Measurements from ENCODE around the gene VWC2L.

VWC2L gene

DNA sequence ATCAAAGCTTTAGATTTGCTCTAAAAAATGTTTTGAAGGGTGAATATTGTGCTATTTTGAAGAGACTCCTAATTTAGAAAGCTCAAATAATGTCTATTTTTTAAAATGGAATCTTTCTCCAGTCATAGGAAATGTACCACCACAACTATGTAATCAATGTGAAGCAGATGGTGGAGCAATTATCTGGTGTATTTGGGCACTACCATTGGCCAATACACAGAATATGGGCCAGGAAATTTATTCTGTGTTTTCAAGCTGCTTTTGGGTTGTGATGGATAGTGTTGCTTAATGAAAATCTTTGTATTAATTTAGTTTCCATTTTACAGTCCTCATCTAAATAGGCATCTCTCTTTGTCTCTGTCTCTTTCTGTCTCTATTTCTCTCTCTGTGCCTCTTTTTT lies 17.1 kb upstream of the VWC2L start:
- Histone ChIP-seq H3K4me1 (ENCODE audit: insufficient read depth, low read length) (no peaks in the 10 kb centered on the region), H3K27ac (ENCODE audit: low read length) (no peak overlapping the region), H3K9me3 (ENCODE audit: insufficient read depth, low read depth, low read length) (no peaks in the 10 kb centered on the region), H3K27me3 (ENCODE audit: insufficient read depth, low read length) (no peaks in the 10 kb centered on the region), H3K9ac (ENCODE audit: low read depth, low read length) (no peak overlapping the region), H3K36me3 (ENCODE audit: insufficient read depth, low read depth, low read length) (no peaks in the 10 kb centered on the region), H3K4me3 (ENCODE audit: low read length) (no peak overlapping the region)

DNA sequence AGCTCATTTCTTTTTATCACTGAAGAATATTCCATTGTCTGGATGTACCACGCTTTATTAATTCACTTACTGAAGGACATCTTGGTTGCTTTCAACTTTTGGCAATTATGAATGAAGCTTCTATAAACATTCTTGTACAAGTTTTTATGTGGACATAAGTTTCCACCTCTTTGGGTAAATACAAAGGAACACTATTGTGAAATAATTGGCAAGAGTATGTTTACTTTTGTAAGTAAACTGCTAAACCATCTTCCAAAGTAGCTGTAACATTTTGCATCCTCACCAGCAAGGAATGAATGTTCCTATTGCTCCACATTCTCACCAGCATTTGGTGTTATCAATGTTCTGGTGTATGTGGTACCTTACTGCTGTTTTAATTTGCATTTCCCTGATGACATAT lies 15.8 kb upstream of the VWC2L start:
- H3K36me3 ChIP-seq (ENCODE audit: insufficient read depth, low read depth, low read length) = no peaks in the 10 kb centered on the region
- no peaks in the 10 kb centered on the region for H3K27me3 ChIP-seq (ENCODE audit: insufficient read depth, low read length)
- H3K9ac ChIP-seq (ENCODE audit: low read depth, low read length) = no peak overlapping the region
- H3K4me3 ChIP-seq (ENCODE audit: low read length) = no peak overlapping the region
- H3K27ac ChIP-seq (ENCODE audit: low read length) = no peak overlapping the region
- no peaks in the 10 kb centered on the region for H3K9me3 ChIP-seq (ENCODE audit: insufficient read depth, low read depth, low read length)
- no peaks in the 10 kb centered on the region for H3K4me1 ChIP-seq (ENCODE audit: insufficient read depth, low read length)

DNA sequence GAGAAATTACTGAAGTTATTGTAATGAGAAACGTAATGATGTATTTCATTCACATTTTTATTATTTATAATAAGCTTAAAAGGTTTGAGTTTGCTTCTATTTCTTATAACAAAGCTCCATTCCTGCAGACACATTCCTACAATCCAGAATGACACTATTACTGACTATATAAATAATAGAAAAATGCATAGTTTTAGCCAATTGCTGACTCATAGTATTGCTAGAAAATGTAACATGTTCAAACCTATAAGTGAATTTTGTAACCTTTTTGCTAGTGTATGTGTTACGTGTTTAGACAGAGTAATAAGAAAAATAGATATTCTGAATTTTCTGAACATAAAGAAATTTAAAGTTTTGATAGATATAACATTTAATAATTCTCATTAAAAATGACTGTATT lies 9.3 kb upstream of the VWC2L start:
- H3K36me3 ChIP-seq (ENCODE audit: insufficient read depth, low read depth, low read length) = no peaks in the 10 kb centered on the region
- H3K27me3 ChIP-seq (ENCODE audit: insufficient read depth, low read length) = no peaks in the 10 kb centered on the region

DNA sequence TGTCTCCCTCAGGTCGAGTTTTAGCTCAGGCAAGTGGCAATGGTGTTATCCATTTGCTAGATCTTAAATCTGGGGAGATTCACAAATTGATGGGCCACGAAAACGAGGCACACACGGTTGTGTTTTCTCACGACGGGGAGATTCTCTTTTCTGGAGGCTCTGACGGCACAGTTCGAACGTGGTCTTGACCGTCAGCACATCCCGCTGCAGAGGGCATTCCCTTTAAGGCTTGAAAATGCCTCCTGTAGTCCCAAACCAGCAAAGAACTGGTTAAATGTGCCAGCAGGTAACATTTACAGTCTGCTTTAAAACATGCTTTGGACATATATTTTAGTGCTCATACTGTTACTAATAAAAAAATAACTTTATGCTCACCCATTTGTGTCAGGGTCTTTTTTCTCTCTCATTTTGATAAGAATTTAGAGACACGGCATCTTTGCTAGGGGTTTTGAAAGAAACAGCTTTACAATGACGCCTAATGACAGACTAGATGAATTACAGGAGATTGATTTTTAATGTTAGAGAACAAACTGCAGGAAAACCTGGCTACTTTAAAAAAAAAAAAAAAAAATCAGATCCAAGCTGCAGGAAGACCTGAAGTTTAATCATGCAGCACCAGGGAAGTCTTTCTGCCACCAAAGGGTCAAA lies 602 bp upstream of the VWC2L start:
- Histone ChIP-seq H3K27ac (ENCODE audit: low read length) (no peak overlapping the region), H3K4me3 (ENCODE audit: low read length) (no peak overlapping the region), H3K9me3 (ENCODE audit: insufficient read depth, low read depth, low read length) (no peaks in the 10 kb centered on the region), H3K27me3 (ENCODE audit: insufficient read depth, low read length) (peaks cover 6% of the 10 kb centered on the region; the same call in 1 of the 2 replicates), H3K9ac (ENCODE audit: low read depth, low read length) (no peak overlapping the region), H3K36me3 (ENCODE audit: insufficient read depth, low read depth, low read length) (no peaks in the 10 kb centered on the region), H3K4me1 (ENCODE audit: insufficient read depth, low read length) (no peaks in the 10 kb centered on the region)

More for the DNA sequence above, 9.3 kb upstream of the VWC2L start:
- no peak overlapping the region for H3K9ac ChIP-seq (ENCODE audit: low read depth, low read length)
- no peaks in the 10 kb centered on the region for H3K9me3 ChIP-seq (ENCODE audit: insufficient read depth, low read depth, low read length)
- H3K4me1 ChIP-seq (ENCODE audit: insufficient read depth, low read length) = no peaks in the 10 kb centered on the region
- H3K27ac ChIP-seq (ENCODE audit: low read length) = no peak overlapping the region
- no peak overlapping the region for H3K4me3 ChIP-seq (ENCODE audit: low read length)

DNA sequence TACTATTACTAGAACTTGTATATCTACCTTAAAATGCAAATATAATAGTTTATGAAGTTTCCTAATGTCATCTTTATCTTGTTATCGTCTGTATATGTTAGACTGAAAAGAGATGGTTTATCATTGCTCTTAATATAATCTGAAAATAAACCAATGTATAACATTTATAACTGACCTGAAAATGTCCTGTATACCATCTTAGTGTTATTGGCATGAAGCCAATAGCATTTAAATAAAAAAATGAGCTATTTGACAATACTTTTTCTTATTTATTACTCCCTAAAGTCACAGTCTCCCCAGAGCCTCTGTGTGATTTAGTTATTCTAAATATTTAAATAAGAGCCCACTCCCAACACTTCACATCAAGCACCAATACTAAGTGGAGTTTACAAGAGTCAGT lies 1.8 kb downstream of the VWC2L start:
- H3K4me3 ChIP-seq (ENCODE audit: low read length) = no peak overlapping the region
- H3K27ac ChIP-seq (ENCODE audit: low read length) = no peak overlapping the region
- no peaks in the 10 kb centered on the region for H3K36me3 ChIP-seq (ENCODE audit: insufficient read depth, low read depth, low read length)
- no peaks in the 10 kb centered on the region for H3K4me1 ChIP-seq (ENCODE audit: insufficient read depth, low read length)
- no peaks in the 10 kb centered on the region for H3K9me3 ChIP-seq (ENCODE audit: insufficient read depth, low read depth, low read length)
- H3K27me3 ChIP-seq (ENCODE audit: insufficient read depth, low read length) = peaks cover 6% of the 10 kb centered on the region; the same call in 1 of the 2 replicates
- no peak overlapping the region for H3K9ac ChIP-seq (ENCODE audit: low read depth, low read length)

GRCh38 chr2:214436470-214436869 lies 25.6 kb downstream of the VWC2L start:
- Histone ChIP-seq H3K4me1 (ENCODE audit: insufficient read depth, low read length) (no peaks in the 10 kb centered on the region), H3K9me3 (ENCODE audit: insufficient read depth, low read depth, low read length) (no peaks in the 10 kb centered on the region), H3K27me3 (ENCODE audit: insufficient read depth, low read length) (no peaks in the 10 kb centered on the region), H3K36me3 (ENCODE audit: insufficient read depth, low read depth, low read length) (no peaks in the 10 kb centered on the region), H3K9ac (ENCODE audit: low read depth, low read length) (no peak overlapping the region), H3K27ac (ENCODE audit: low read length) (no peak overlapping the region), H3K4me3 (ENCODE audit: low read length) (no peak overlapping the region)

- no peaks in the 10 kb centered on the region for H3K9me3 ChIP-seq (ENCODE audit: insufficient read depth, low read depth, low read length)
- no peak overlapping the region for H3K27ac ChIP-seq (ENCODE audit: low read length)
- no peaks in the 10 kb centered on the region for H3K36me3 ChIP-seq (ENCODE audit: insufficient read depth, low read depth, low read length)
Measured at GRCh38 chr2:214450118-214450894, 39.5 kb downstream of the VWC2L start.

GRCh38 chr2:214451516-214452275 lies 40.8 kb downstream of the VWC2L start:
- Histone ChIP-seq H3K4me3 (ENCODE audit: low read length) (no peak overlapping the region), H3K27ac (ENCODE audit: low read length) (no peak overlapping the region), H3K36me3 (ENCODE audit: insufficient read depth, low read depth, low read length) (no peaks in the 10 kb centered on the region), H3K9ac (ENCODE audit: low read depth, low read length) (no peak overlapping the region), H3K27me3 (ENCODE audit: insufficient read depth, low read length) (no peaks in the 10 kb centered on the region), H3K9me3 (ENCODE audit: insufficient read depth, low read depth, low read length) (no peaks in the 10 kb centered on the region), H3K4me1 (ENCODE audit: insufficient read depth, low read length) (no peaks in the 10 kb centered on the region)

More at GRCh38 chr2:214450118-214450894, 39.5 kb downstream of the VWC2L start:
- no peak overlapping the region for H3K4me3 ChIP-seq (ENCODE audit: low read length)
- H3K27me3 ChIP-seq (ENCODE audit: insufficient read depth, low read length) = no peaks in the 10 kb centered on the region
- H3K9ac ChIP-seq (ENCODE audit: low read depth, low read length) = no peak overlapping the region
- H3K4me1 ChIP-seq (ENCODE audit: insufficient read depth, low read length) = no peaks in the 10 kb centered on the region

DNA sequence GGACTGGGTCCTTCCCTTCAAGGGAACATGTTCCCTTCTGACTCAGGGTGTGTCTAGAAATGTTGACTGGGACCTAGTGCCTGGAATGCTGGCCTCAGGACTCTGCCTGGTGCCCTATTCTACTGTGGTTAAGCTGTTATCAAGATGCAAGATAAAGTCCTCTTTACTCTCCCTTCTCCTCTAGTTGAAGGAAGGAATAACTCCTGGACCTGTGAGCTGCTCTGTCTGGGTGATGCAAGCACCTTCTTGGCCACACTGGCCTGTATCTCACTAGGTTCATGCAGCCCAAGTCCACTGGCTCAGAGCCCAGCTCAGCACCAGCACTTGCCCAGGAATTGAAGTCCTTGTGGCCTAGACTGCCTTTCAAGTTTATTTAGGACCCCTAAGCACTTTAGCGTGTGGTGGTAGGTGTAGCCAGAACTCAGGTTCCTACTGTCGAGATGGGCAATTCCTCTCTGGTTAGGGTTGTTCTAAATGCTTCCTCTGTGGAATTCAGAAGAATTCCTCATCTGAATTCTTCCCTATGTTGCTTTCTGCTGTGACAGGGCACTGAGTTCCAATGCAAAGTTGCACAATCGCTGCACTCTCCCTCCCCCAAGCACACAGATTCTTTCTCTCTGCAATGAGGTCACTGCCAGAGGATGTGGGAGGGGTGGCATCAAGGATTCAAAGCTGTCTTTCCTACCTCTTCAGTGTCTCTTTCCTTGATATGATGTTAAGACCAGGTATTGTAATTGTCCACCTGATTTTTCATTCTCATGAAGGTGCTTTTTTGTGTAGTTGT lies 54.7 kb downstream of the VWC2L start:
- no peaks in the 10 kb centered on the region for H3K4me1 ChIP-seq (ENCODE audit: insufficient read depth, low read length)
- no peak overlapping the region for H3K9ac ChIP-seq (ENCODE audit: low read depth, low read length)
- H3K4me3 ChIP-seq (ENCODE audit: low read length) = no peak overlapping the region
- H3K9me3 ChIP-seq (ENCODE audit: insufficient read depth, low read depth, low read length) = no peaks in the 10 kb centered on the region
- H3K36me3 ChIP-seq (ENCODE audit: insufficient read depth, low read depth, low read length) = no peaks in the 10 kb centered on the region
- H3K27ac ChIP-seq (ENCODE audit: low read length) = no peak overlapping the region
- H3K27me3 ChIP-seq (ENCODE audit: insufficient read depth, low read length) = no peaks in the 10 kb centered on the region

- H3K9ac ChIP-seq (ENCODE audit: low read depth, low read length) = no peak overlapping the region
- no peaks in the 10 kb centered on the region for H3K4me1 ChIP-seq (ENCODE audit: insufficient read depth, low read length)
- no peak overlapping the region for H3K27ac ChIP-seq (ENCODE audit: low read length)
- no peaks in the 10 kb centered on the region for H3K9me3 ChIP-seq (ENCODE audit: insufficient read depth, low read depth, low read length)
- H3K4me3 ChIP-seq (ENCODE audit: low read length) = no peak overlapping the region
- H3K36me3 ChIP-seq (ENCODE audit: insufficient read depth, low read depth, low read length) = no peaks in the 10 kb centered on the region
- no peaks in the 10 kb centered on the region for H3K27me3 ChIP-seq (ENCODE audit: insufficient read depth, low read length)
Measured at GRCh38 chr2:214469728-214470127, 58.9 kb downstream of the VWC2L start.

GRCh38 chr2:214471382-214471781 lies 60.5 kb downstream of the VWC2L start:
- no peak overlapping the region for H3K27ac ChIP-seq (ENCODE audit: low read length)
- H3K9me3 ChIP-seq (ENCODE audit: insufficient read depth, low read depth, low read length) = no peaks in the 10 kb centered on the region
- H3K36me3 ChIP-seq (ENCODE audit: insufficient read depth, low read depth, low read length) = no peaks in the 10 kb centered on the region
- H3K9ac ChIP-seq (ENCODE audit: low read depth, low read length) = no peak overlapping the region
- H3K4me3 ChIP-seq (ENCODE audit: low read length) = no peak overlapping the region
- H3K4me1 ChIP-seq (ENCODE audit: insufficient read depth, low read length) = no peaks in the 10 kb centered on the region
- no peaks in the 10 kb centered on the region for H3K27me3 ChIP-seq (ENCODE audit: insufficient read depth, low read length)

Measured in iPS-20b (cell line).